Heart right ventricle (tissue), 16 donors: ENCODE measurements around the gene NPBWR2. TPM values are rescaled to one million over a fixed set of nuclear protein-coding genes. Genes with fewer than 3 reads are reported as not detected.

Experiments
- ATAC-seq, 8 donors: fragments of 200-7000 bp; cut with Tn5 transposase; one replicate each; pipeline ENCODE4 v1.9.1; 2020; ENCODE audit warnings: mild to moderate bottlenecking in 8 of 8, moderate library complexity in 8 of 8, moderate number of reproducible peaks in 1 of 8
- DNase-seq, 2 donors: peaks; one replicate each; pipeline ENCODE4 v3.0.0-alpha.2; 2020
- H3K27ac ChIP-seq, 10 donors: fragments of 200-600 bp; sonication (generic) in 2 of 10; one replicate each; pipeline versions ENCODE4 v1.5.0 to v1.8.0; 2020 to 2022; ENCODE audit warnings: mild to moderate bottlenecking in 3 of 10
- H3K27me3 ChIP-seq, 7 donors: fragments of 200-600 bp; one replicate each; pipeline ENCODE4 v1.8.0; 2021 to 2022; ENCODE audit warnings: mild to moderate bottlenecking in 2 of 7
- H3K36me3 ChIP-seq, 9 donors: fragments of 200-600 bp; sonication (generic) in 1 of 9; one replicate each; pipeline versions ENCODE4 v1.5.0 to v1.8.0; 2020 to 2022; ENCODE audit warnings: mild to moderate bottlenecking in 2 of 9
- H3K4me1 ChIP-seq, 9 donors: fragments of 200-600 bp; sonication (generic) in 1 of 9; one replicate each; pipeline versions ENCODE4 v1.5.0 to v1.8.0; 2020 to 2022; ENCODE audit warnings: mild to moderate bottlenecking in 4 of 9
- H3K4me3 ChIP-seq, 10 donors: fragments of 200-600 bp; sonication (generic) in 2 of 10; one replicate each; pipeline versions ENCODE4 v1.5.0 to v1.8.0; 2020 to 2022; ENCODE audit warnings: mild to moderate bottlenecking in 7 of 10, moderate library complexity in 2 of 10
- H3K9me3 ChIP-seq, 11 donors: fragments of 200-600 bp in 10 of 11; sonication (generic) in 2 of 11; one replicate each; pipeline versions ENCODE4 v1.5.0 to v1.8.0; 2013 to 2022; ENCODE audit warnings: mild to moderate bottlenecking in 2 of 11, control low read depth in 1 of 11, moderate library complexity in 1 of 11
- CTCF ChIP-seq, 9 donors: fragments of 200-600 bp; sonication (generic) in 2 of 9; IDR thresholded peaks; one replicate each; pipeline versions ENCODE4 v1.5.0 to v1.8.0; 2021 to 2022; ENCODE audit warnings: antibody characterized with exemption in 9 of 9, mild to moderate bottlenecking in 5 of 9, moderate library complexity in 1 of 9
- WGBS, 2 donors: extraction: QIAGEN DNeasy Blood & Tissue Kit; methylation state at CpG; one replicate each; pipeline ENCODE4 v1.1.7; 2013; ENCODE audit warnings: inconsistent platforms in 1 of 2; 5-methylcytosine and 5-hydroxymethylcytosine counted together
- intact Hi-C, 10 donors: fragments of 100-400 bp; cut with DNase I; formaldehyde crosslinking; loops; one replicate each; pipeline versions ENCODE4 v1.11.1 to v1.14.2; 2022
- polyA plus RNA-seq, 2 donors: library from polyadenylated mRNA; stranded (reverse); fragments of 200-250 nt; gene quantifications; one replicate each; pipeline ENCODE4 v1.2.3, GENCODE V29; 2013
- total RNA-seq, 10 donors: library from RNA; stranded (reverse); fragmentation: NEBNext Ultra II Directional in 3 of 10; extraction: Animal tissue kit (Norgen Biotek cat#: 25700) in 3 of 10; gene quantifications; one replicate each; pipeline versions ENCODE4 v1.2.1 to v1.2.4, GENCODE V29; 2021 to 2023
- donor health status: Arrhythmogenic right ventricular cardiomyopathy.
- donor health status: ischemic (EF 13 %, LVEDD 7.1; RV severe dilation, severe dysfunction).
- donor health status: healthy with polysubstance abuse.
- donor health status: DM: no; HTN: yes; CAD: no.
- donor health status: DM: no; HTN: no; CAD: no.
- donor health status: ischemic (EF 25% LVEDD 6.9; RV normal size, moderate dysfunction).
- donor health status: ischemic (EF 25% LVEDD 5.7; RV mildly dilated, moderate dysfunction).
- donor health status: healthy.
- donor health status: DM: yes; HTN: yes; CAD: no.
- donor health status: Ischemic cardiomyopathy.
- donor health status: ischemic (EF 35%, LVEDD 5.7; RV mildly dilated, moderate dysfunction).
- donor health status: nonischemic (EF 11% LVEDD 7.7; RV severe dilation, severe dysfunction).
- donor health status: DM: yes; HTN: yes; CAD: no.
- donor health status: PGD.
- donor health status: ischemic (EF 29% LVEDD 5.4; RV normal size, mild dysfunction).
- donor health status: nonischemic (EF 23%, LVEDD 6.1; RV moderate dilation, normal function).

The NPBWR2 gene
- total and polyA plus RNA-seq, 12 donors: not detected

GRCh38 chr20:64116016-64116415, 8.7 kb upstream of the NPBWR2 start:
- peaks cover 0 to 7% (median 5%) of the 10 kb centered on the region in 7 donors for H3K27me3 ChIP-seq

GRCh38 chr20:64115171-64115911, 8.0 kb upstream of the NPBWR2 start:
- Histone ChIP-seq H3K9me3 (no peaks in the 10 kb centered on the region), H3K4me1 (peaks cover 0 to 6% (median 0%) of the 10 kb centered on the region in 9 donors), H3K27me3 (peaks cover 0 to 3% (median 0%) of the 10 kb centered on the region in 7 donors), H3K27ac (no peak overlapping the region), H3K36me3 (no peaks in the 10 kb centered on the region), H3K4me3 (no peak overlapping the region)
- ATAC-seq (no peak), DNase-seq (no peak)
- 73 to 77% methylated on average over 14 of the region's 14 CpGs for WGBS, 2 donors
- intact Hi-C loops: loop anchor here in 2 of 10 donors (5.0 kb wide), 1 partner anchor 33 kb away; the partner anchor contains the start of genes LKAAEAR1 (in 2 of the 2) and OPRL1 (in 2 of the 2)
- no peak for TF ChIP-seq CTCF (IDR thresholded peaks at IDR 0.05)

More at GRCh38 chr20:64116016-64116415, 8.7 kb upstream of the NPBWR2 start:
- WGBS, 2 donors: 84 to 86% methylated on average over 21 of the region's 21 CpGs
- no peaks in the 10 kb centered on the region for H3K9me3 ChIP-seq
- ATAC-seq (no peak), DNase-seq (no peak)
- no peak overlapping the region for H3K4me3 ChIP-seq
- no peaks in the 10 kb centered on the region for H3K36me3 ChIP-seq
- no peak overlapping the region for H3K27ac ChIP-seq
- H3K4me1 ChIP-seq: peaks cover 0 to 10% (median 0%) of the 10 kb centered on the region in 9 donors
- TF ChIP-seq CTCF (IDR thresholded peaks at IDR 0.05): no peak
- intact Hi-C loops: loop anchor here in 2 of 10 donors (5.0 kb wide), 1 partner anchor 34 kb away; the partner anchor contains the start of genes LKAAEAR1 (in 2 of the 2) and OPRL1 (in 2 of the 2)

- intact Hi-C loops: no loop called here
Measured at GRCh38 chr20:64114356-64114971, 7.1 kb upstream of the NPBWR2 start.

More at GRCh38 chr20:64114356-64114971, 7.1 kb upstream of the NPBWR2 start:
- H3K4me1 ChIP-seq: no peaks in the 10 kb centered on the region
- no peaks in the 10 kb centered on the region for H3K9me3 ChIP-seq
- TF ChIP-seq CTCF (IDR thresholded peaks at IDR 0.05): no peak
- no peak overlapping the region for H3K27ac ChIP-seq
- H3K36me3 ChIP-seq: no peaks in the 10 kb centered on the region
- H3K4me3 ChIP-seq: no peak overlapping the region
- no peak for ATAC-seq
- WGBS, 2 donors: 78 to 79% methylated on average over 14 of the region's 14 CpGs
- peaks cover 0 to 5% (median 0%) of the 10 kb centered on the region in 7 donors for H3K27me3 ChIP-seq
- DNase-seq: no peak
